HG03045 (cell line): ENCODE results near the gene SPTAN1.
"Not testable (repeated sequence)": the region's sequence is repeated elsewhere in the genome, so short reads cannot be mapped to it uniquely, and the experiment has no call there.

Experiments used
- ATAC-seq: cut with Tn5 transposase; IDR thresholded peaks from one replicate; pipeline ENCODE4 v1.9.1; 2021; ENCODE audit warnings: mild to moderate bottlenecking, moderate library complexity; ENCODE audit not compliant: unreplicated experiment

The SPTAN1 gene

GRCh38 chr9:128552153-128552743 lies at the start of gene SPTAN1:
Gene SPTAN1, plus strand, starts transcription at chr9:128552587. Its CDS starts 14,154 bp downstream, at chr9:128566741.
- peak; percentile 74 for ATAC-seq

- not testable (repeated sequence) for ATAC-seq
These were observed 49.0 kb upstream of the SPTAN1 start for GRCh38 chr9:128503415-128503825.

- no peak for ATAC-seq
These were observed 48.5 kb upstream of the SPTAN1 start for GRCh38 chr9:128503870-128504269.

- ATAC-seq, result peak; percentile 85
These were observed 47.6 kb upstream of the SPTAN1 start, which contains the start of gene GLE1 for GRCh38 chr9:128504485-128505413. Gene GLE1, plus strand, starts transcription at chr9:128504719. Its CDS starts 87 bp downstream, at chr9:128504806.

- no peak for ATAC-seq
These were observed 47.0 kb upstream of the SPTAN1 start for GRCh38 chr9:128505414-128505765.

GRCh38 chr9:128505906-128506305 lies 46.5 kb upstream of the SPTAN1 start:
- ATAC-seq, result not testable (repeated sequence)

- ATAC-seq, result no peak
These were observed 39.6 kb upstream of the SPTAN1 start for GRCh38 chr9:128512820-128513219.

GRCh38 chr9:128521956-128522355 lies 30.4 kb upstream of the SPTAN1 start:
- no peak for ATAC-seq

- ATAC-seq, result no peak
These were observed 29.0 kb upstream of the SPTAN1 start for GRCh38 chr9:128523199-128523925.

- no peak for ATAC-seq
These were observed 25.7 kb upstream of the SPTAN1 start for GRCh38 chr9:128526720-128527119.

- no peak for ATAC-seq
These were observed 23.8 kb upstream of the SPTAN1 start for GRCh38 chr9:128528445-128529160.

GRCh38 chr9:128529191-128529590 lies 23.2 kb upstream of the SPTAN1 start:
- ATAC-seq, result no peak

GRCh38 chr9:128532581-128532980 lies 19.8 kb upstream of the SPTAN1 start:
- no peak for ATAC-seq

- ATAC-seq, result no peak
These were observed 11.6 kb upstream of the SPTAN1 start for GRCh38 chr9:128540634-128541360.

GRCh38 chr9:128546504-128546903 lies 5.9 kb upstream of the SPTAN1 start:
- no peak for ATAC-seq

- no peak for ATAC-seq
These were observed 3.5 kb upstream of the SPTAN1 start for GRCh38 chr9:128548876-128549275.

- no peak for ATAC-seq
These were observed 2.2 kb upstream of the SPTAN1 start for GRCh38 chr9:128550226-128550625.

GRCh38 chr9:128550770-128551656 lies 1.4 kb upstream of the SPTAN1 start:
- no peak for ATAC-seq

GRCh38 chr9:128551657-128552152 lies 682 bp upstream of the SPTAN1 start:
- ATAC-seq, result no peak
